ENCODE data around the gene TTPAL. TPM values are rescaled to one million over a fixed set of nuclear protein-coding genes. Genes with fewer than 3 reads are reported as not detected.

The TTPAL gene, protein sequence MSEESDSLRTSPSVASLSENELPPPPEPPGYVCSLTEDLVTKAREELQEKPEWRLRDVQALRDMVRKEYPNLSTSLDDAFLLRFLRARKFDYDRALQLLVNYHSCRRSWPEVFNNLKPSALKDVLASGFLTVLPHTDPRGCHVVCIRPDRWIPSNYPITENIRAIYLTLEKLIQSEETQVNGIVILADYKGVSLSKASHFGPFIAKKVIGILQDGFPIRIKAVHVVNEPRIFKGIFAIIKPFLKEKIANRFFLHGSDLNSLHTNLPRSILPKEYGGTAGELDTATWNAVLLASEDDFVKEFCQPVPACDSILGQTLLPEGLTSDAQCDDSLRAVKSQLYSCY
- 28.5 and 31.3 TPM in 2 replicates for total RNA-seq (2021)
- Bru-seq, nascent RNA = percentile 73 among the genes with signal in this experiment
- percentile 80 among the genes with signal in this experiment for BruChase-seq, experiment 1, labeled RNA remaining after a 2-hour chase
- percentile 90 among the genes with signal in this experiment for BruChase-seq, experiment 2, labeled RNA remaining after a 6-hour chase
- long read RNA-seq, full-length matches to known transcripts = 23 of 33 reads
- long read RNA-seq, partial matches to known transcripts = 0 of 33 reads
- long read RNA-seq, other reads (novel, unspliced or antisense) = 10 of 33 reads

DNA sequence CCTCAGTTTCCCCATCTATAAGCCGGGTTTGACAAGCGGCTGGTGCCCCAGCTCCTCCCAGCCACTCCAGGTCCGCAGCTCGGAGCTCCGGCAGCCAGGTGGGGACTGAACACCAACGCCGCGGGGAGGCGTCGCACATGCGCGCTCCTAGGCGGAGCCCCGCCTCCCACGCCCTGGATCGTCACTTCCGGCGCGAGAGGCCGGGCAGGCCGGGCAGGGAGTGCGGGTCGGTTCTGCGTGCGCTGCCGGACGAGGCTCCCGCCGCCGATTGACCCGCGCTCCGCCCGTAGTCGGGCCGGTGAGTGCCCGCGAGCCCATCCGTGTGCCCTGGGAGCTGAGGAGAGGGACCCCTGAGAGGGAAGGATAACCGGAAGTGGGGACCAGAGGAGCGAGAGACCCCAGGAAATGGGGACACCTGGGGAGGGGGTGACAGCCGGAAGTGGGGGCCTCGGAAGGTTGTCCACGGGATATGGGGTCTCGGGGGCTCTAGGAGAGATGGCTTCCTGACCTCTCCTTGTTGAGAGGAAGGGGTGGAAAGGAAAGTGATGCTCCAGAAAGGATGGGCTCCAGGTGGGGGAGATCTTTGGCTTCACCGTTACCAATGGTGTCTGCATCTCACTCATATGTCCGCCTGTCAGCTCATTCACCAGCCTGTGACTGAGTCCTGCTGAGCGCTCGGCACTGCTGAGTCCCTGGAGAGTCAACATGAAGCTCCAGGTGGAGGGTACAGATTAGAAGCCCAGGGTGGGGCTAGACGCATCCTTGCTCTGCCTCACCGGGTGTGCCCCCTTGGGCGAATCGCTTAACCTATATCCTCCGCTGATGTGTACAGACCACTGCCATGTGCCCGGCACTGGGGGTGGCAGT lies at the start of gene TTPAL:
TSS of gene TTPAL (plus strand) at position 181 of the 867 bp plus-strand sequence. CDS start 4,126 bp downstream, outside the sequence.
- Histone ChIP-seq H2AFZ (peak within 1 kb of the TSS; percentile 87), H3F3A (ENCODE audit: insufficient read depth, low read depth) (peaks cover 6% of the 10 kb centered on the region; the same call in 1 of the 2 replicates), H3K27ac (peak within 1 kb of the TSS; percentile 37), H3K36me3 (ENCODE audit: low read depth) (no peaks in the 10 kb centered on the region), H3K4me1 (replicated peaks; ENCODE audit: insufficient read depth) (peaks cover 22% of the 10 kb centered on the region), H3K9me2 (ENCODE audit: insufficient read depth) (no peaks in the 10 kb centered on the region), H3K79me2 (ENCODE audit: low read depth) (peaks cover 15% of the 10 kb centered on the region), H3K9me3 (ENCODE audit: insufficient read depth, low read depth) (no peaks in the 10 kb centered on the region), H3K27me3 (ENCODE audit: insufficient read depth, low read depth) (no peaks in the 10 kb centered on the region), H4K20me1 (ENCODE audit: insufficient read depth) (no peaks in the 10 kb centered on the region), H3K4me2 (peak within 1 kb of the TSS; percentile 84), H3K4me3 (peak within 1 kb of the TSS; percentile 88)
- intact Hi-C loops (cut with micrococcal nuclease; ENCODE audit: unreplicated experiment) = loop anchor here (1.0 to 5.0 kb wide), 3 partner anchors 134 to 256 kb away; no protein-coding TSS in a partner anchor
- DNase-seq = peak; percentile 77 to 93
- no TSS peak for BruUV-seq (replicated peaks)
- ChIA-PET POLR2A (ENCODE audit: unreplicated experiment) (interaction anchor here (0.5 to 0.7 kb wide), 5 partner anchors 14 to 205 kb away, joined by 3 to 6 read pairs (median 3); no protein-coding TSS in a partner anchor), CTCF (no interaction called here)
- TF ChIP-seq, protein P1, sequence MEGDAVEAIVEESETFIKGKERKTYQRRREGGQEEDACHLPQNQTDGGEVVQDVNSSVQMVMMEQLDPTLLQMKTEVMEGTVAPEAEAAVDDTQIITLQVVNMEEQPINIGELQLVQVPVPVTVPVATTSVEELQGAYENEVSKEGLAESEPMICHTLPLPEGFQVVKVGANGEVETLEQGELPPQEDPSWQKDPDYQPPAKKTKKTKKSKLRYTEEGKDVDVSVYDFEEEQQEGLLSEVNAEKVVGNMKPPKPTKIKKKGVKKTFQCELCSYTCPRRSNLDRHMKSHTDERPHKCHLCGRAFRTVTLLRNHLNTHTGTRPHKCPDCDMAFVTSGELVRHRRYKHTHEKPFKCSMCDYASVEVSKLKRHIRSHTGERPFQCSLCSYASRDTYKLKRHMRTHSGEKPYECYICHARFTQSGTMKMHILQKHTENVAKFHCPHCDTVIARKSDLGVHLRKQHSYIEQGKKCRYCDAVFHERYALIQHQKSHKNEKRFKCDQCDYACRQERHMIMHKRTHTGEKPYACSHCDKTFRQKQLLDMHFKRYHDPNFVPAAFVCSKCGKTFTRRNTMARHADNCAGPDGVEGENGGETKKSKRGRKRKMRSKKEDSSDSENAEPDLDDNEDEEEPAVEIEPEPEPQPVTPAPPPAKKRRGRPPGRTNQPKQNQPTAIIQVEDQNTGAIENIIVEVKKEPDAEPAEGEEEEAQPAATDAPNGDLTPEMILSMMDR (conservative IDR thresholded peaks at IDR 0.05) = peak; percentile 31; the same call in 1 of the 2 replicates
- no peak for TF ChIP-seq EZH2 (IDR thresholded peaks at IDR 0.05; ENCODE audit: low read depth)

DNA sequence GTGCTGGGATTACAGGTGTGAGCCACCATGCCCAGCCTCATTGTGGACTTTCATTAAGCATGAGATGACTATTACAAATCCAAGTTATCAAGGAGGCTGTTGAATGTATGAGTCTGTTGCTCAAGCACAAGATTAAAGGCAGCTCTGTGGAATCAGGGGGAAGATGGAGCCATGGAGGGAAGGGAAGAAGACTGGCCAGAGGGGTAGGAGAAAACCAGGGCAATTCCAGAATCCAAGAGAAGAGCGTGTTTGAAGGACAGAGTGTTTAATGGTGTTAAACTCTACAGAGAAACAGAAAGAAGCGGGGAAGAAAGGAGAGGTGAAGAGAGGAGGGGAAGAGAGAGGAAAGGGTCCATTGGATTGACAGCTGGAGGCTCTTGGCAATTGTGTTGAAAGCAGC lies 49.8 kb upstream of the TTPAL start:
- no peak overlapping the region for H2AFZ ChIP-seq
- TF ChIP-seq EZH2 (IDR thresholded peaks at IDR 0.05; ENCODE audit: low read depth) = no peak
- TF ChIP-seq, protein P1 (conservative IDR thresholded peaks at IDR 0.05) = no peak
- intact Hi-C loops (cut with micrococcal nuclease; ENCODE audit: unreplicated experiment) = no loop called here
- CTCF ChIA-PET = no interaction called here
- H3K36me3 ChIP-seq (ENCODE audit: low read depth) = no peaks in the 10 kb centered on the region
- H3K4me2 ChIP-seq = no peak overlapping the region
- H3K9me2 ChIP-seq (ENCODE audit: insufficient read depth) = no peaks in the 10 kb centered on the region
- H3K27me3 ChIP-seq (ENCODE audit: insufficient read depth, low read depth) = 0 out of 2 replicates have a peak, but pooled peaks cover 4% of the 10 kb centered on the region
- BruUV-seq (replicated peaks) = no TSS peak
- H3K27ac ChIP-seq = no peak overlapping the region
- no peak overlapping the region for H3K4me3 ChIP-seq
- no peaks in the 10 kb centered on the region for H4K20me1 ChIP-seq (ENCODE audit: insufficient read depth)
- no peaks in the 10 kb centered on the region for H3K9me3 ChIP-seq (ENCODE audit: insufficient read depth, low read depth)
- no peaks in the 10 kb centered on the region for H3K79me2 ChIP-seq (ENCODE audit: low read depth)
- H3K4me1 ChIP-seq (replicated peaks; ENCODE audit: insufficient read depth) = peaks cover 6% of the 10 kb centered on the region
- no peak for DNase-seq
- H3F3A ChIP-seq (ENCODE audit: insufficient read depth, low read depth) = no peaks in the 10 kb centered on the region
- POLR2A ChIA-PET (ENCODE audit: unreplicated experiment) = no interaction called here

All from PC-9 (cell line).